ENCODE results near the gene ANKS3.

Gene ANKS3

DNA sequence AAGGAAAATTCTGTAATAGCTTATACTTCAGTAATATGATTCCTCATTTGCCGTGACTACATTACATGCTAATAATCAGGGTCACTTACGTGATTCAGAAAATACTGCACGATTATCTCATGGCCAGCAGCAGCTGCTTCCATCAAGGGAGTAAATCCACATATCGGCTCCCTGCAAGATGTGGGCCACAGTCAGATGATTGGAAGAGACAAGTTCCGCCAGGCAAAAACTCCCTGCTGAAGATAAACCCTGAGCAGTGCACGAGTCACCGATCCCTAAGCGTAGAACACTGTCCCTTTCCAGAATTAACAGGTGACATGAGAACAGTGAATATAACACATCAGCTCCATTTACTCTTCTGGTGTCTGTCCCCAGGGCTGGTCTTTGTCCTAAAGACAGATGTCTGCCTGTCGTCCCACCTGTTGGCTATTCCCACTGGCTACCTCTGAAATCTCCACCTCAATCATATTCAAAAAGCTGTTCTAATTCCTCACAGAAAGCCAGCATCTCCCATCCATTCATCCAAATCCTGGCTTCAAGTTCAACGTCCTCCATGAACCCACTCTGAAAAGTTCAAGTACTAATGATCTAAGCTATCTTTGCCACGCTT lies 9.3 kb downstream of the ANKS3 start:
- DNase-seq: no peak

DNA sequence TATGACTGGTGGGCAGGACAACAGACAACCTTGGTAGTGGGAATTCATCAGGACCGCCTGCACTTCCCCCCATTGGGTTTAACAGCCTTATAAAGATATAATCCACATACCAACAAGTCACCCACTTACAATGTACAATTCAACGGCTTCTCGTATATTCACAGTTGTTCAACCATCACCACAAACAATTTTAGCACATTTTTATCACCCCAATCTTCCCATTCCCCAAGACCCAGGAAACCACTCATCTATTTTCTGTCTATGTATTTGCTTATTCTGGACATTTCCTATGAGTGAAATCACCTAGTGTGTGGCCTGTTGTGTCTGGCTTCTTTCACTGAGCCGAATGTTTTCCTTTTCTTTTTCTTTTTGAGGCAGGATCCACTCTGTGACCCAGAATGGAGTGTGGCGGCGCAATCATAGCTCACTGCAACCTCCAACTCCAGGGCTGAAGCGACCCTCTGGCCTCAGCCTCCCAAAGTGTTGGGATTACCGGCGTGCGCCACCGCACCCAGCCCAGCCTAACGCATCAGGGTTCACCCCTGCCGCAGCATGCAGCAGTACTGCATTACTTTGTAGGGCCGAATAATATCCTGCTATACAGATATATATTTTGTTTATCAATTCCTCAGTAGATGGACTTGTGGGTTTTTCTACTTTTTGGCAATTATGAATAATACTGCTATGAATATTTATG lies 10.9 kb downstream of the ANKS3 start:
- no peak for DNase-seq

DNA sequence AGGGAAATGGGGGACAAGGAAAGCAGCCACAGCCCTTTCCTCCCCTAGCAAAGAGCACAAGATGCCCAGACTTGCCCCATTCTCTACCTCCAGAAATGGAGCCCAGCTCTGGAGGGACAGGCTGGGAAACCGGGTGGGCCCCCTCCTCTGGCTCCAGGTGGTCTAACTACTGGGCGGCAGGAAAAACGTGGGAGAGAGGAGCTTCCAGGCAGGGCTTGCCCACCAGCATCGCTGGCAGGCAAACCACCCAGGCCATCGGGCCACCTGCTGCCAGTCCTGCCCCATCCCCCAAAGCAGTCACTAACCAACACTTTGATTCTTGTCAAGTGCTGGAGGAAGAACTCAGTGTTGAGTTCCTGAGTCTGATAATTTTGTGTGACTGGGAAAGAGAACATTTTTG lies 15.6 kb downstream of the ANKS3 start:
- DNase-seq: no peak

DNA sequence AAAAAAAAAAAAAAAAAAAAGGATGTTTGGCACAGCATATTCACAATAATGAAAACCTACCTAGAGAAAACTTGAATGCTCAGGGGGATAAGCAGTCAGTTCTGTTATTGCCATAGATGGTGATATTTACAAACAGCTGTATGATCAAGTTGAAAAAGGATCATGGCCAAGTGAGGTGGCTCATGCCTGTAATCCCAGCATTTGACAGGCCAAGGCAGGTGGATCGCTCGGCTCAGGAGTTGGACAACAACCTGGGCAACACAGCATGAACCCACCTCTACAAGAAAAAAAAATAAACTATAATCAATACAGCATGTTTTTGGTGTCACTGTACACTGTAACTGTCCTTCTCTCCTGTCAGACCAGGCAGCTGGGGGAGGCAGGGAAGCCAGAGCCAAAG lies 19.1 kb downstream of the ANKS3 start:
- DNase-seq: no peak

DNA sequence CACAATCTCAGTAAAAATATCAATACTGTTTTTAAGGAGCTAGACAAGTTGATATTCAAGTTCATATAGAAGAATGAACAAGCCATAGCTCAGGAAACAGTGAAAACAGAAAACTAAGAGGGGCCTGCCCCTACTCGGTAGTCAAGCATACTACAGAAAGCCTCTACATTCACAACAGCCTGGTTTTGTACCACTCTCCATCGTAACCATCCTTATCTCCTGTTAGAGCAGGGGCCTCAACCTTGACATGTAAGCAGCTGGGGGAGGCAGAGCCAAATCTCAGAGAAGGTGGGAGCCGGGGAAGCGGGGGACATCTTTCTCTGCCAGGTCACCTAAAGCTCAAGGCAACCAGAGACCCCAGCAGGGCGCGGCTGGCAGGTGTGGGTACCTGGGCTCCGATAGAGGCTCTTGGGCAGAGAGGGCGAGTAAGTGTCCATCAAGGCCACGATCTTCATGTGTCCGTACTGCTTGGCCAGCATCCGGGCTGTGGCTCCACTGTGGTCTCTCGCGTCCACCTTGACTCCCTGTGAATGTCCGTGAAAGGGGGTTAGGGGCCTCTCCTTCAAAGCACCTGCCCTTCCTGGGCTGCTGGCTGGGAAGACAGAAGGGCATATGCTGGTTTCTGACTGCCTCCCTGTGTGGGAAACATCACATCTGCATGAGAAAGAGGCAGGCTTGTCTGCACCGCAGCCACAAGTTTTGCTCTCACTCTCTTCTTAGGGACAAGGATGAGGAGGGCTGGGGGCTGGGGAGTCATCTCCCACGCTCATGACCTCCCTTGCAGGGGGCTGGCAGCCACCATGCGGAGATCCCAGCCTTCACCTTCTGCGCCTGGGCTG lies 20.2 kb downstream of the ANKS3 start:
- DNase-seq: no peak

DNA sequence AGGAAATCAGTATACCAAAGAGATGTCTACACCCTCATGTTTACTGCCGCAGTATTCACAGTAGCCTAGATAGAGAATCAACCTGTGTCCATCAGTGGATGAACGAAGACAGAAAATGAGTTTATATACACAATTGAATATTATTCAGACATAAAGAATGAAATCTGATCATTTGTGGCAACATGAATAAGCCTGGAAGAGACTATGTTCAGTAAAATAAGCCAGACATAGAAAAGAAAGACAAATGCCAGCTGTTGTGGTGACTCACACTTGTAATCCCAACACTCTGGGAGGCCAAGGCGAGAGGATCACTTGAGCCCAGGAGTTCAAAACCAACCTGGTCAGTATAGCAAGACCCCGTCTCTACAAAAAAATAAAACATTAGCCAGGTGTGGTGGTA lies 24.6 kb downstream of the ANKS3 start:
- no peak for DNase-seq

DNA sequence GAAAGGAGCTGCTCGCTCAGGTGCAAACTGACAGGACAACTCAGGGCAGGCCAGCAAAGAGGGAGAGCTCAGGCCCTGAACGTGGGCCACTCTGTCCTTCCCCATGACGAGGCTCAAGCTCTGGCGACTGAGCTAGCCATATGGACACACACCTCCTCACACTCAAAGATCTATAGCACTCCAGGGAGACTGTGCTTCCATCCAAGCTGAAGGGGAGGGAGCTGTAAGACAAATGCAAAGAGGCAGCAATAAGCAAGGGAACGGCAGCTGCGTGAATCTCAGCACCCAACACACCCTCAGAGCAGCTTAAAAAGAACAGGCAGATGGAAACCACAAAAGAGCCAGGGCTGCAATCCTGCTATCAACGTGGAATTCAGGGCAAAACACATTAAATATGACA lies 27.2 kb downstream of the ANKS3 start:
- no peak for DNase-seq

DNA sequence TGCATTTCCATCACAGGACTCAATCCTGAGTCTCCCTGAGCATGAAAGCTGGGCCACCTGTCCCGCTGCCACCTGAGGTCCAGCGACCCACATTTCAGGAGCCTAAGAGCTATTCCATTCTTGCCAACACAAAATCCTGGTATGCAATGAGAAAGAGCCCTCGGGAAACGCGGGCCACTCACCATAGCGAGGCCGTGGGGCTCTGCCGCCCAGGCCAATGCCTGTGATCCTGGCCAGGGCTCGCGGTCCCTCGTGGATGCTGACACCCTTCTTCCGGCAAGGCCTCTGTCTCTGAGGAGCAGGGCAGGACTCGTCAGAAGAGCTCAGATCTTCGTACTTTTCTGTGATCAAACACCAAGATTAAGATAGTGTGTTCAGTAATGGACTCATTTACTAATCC lies 29.2 kb downstream of the ANKS3 start:
- DNase-seq: no peak

DNA sequence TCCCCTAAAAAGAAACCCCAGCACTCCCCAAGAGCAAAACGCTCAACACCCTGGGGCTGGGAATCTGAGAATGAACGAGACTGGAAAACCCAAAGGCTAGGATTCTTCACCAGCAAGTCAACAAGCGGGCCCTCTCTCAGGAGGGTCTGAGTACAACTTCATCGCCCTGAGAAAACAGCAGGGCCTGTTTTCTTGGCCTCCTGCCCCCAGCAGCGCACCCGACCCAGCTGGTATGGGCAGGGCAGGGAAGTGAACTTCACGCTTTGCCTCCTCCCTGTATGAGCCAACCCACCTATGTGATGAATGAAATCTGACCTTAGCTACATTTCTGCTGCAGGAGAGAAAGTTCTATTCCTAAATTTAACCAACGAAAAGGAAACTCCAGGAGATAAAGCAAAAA lies 29.6 kb downstream of the ANKS3 start:
- no peak for DNase-seq

DNA sequence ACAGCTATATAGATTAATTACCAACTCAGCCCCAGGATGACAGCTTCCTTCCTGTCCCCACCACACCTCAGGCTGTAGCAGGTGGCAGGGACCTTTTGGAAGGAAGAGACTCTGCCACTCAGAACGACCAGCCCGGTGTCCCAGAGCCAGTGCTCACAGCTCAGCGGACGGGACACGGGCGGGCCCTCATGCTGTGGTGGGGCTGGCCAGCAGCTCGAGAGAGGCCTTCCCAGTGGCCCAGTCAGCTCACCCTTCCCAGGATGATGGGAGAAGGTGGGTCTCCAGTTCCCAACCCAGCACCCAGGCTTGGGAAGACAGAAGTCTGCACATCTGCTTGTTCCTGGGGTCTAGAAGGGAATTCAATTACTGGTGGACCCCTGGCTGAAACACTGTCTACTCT lies 30.2 kb downstream of the ANKS3 start:
- DNase-seq: no peak

DNA sequence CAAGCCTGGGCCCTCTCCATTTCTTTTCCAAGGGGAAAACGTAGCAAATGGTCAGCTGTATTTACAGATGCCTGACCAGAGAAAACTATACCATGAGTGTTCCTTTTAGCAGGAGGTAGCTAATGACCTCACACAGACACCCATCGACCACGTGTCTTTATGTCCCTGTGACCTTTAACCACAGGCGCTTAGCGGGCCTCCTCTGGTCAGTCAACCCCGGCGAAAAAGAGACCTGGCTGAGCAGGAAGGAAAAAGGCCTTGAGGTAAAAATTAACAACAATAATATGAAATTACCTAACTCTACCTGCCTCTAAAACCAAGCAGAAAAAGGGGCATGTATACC lies 31.6 kb downstream of the ANKS3 start:
- DNase-seq: no peak

DNA sequence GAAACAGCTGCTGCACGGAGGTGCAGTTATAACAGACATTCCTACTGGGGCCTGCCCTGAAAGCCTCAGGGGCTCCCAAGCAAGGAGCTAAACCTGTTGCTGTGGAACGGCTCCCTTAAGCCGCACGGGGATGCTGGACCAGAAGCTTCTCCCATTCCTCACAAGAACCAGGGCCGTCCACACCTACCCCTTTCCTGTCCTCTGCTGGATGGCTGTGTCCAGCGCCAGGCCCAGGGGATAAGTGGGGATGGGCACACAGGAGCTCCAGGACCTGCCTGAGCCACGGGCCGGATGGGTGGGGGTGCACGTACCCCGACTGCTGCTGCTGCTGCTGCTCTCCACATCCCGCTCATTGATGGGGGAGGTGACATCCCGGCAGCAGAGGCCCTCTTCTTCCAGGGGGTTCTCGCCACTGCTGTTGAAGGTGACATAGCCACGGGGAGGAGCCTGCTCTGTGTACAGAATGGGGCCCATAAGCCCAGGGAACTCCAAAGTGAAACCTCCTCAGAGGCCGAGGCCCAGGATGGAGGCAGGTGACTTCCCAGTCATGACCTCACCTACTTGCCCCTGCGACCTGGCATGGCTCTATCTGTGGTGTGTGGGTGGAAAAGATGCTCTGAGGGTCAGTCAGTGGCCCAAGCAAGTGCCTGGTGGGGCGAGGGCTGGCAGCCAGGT lies 32.1 kb downstream of the ANKS3 start:
- DNase-seq: no peak

DNA sequence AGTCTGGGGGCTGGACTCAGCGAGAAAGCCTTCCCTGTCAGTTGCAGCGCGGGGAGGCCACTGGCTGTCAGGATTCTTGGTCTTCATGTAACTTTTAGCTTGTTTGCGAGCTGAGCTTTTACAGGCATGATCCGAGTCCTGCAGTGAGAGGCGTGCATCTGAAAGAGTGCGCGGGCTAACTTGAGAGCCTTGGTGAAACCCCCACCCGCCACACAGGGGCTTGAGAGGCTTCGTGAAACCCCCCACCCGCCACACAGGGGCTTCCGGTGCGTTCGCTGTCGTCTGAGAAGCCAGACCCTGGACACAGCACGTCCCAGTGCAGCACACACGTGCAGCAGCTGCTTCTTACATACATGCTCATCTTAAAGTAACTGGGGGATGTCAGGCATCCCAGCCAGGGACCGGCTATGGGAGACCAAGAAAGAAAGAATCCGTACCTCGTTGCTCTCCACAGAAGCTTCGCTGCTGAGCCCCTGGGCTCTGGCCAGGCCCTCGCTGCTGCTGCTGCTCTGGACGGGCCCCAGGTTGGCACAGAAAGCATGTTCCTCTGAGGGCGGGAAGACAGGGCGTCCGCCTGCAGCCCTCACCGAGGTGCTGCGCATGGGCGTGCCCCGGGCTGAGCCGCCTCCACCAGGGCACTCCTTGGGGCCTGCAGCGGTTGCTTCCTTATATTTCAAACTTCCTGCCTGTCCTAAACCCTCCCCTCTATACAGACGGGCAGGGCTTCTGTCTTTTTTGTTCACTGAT lies 32.9 kb downstream of the ANKS3 start:
- DNase-seq: no peak

DNA sequence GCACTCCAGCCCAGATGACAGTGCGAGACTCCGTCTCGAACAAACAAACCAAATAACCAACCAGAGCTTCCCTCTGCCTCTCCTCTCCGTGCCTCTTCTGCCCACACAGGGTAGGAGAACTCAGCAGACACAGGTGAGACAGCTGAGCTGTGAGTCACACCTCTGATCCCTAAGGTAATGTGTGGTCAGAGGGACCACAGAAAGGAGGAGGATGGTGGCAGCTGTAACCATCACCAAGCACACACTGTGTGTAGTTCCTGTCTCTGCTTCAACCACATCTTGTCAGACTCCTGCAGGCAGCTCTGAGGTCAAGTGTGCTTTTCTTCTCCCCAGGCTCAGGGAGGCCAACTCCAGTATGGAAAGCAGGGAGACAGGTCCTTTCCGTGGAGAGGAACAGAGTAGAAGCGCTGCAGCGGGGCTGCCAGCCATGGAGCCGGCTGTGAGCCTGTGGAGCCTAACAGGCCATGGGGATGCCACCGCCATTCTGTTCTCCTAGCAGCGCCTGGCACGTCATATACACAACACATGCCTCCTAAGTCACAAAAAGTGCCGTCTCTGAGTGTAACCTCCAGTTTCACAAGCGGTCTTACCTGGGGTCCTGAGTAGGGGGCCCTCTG lies 33.6 kb downstream of the ANKS3 start:
- no peak for DNase-seq

DNA sequence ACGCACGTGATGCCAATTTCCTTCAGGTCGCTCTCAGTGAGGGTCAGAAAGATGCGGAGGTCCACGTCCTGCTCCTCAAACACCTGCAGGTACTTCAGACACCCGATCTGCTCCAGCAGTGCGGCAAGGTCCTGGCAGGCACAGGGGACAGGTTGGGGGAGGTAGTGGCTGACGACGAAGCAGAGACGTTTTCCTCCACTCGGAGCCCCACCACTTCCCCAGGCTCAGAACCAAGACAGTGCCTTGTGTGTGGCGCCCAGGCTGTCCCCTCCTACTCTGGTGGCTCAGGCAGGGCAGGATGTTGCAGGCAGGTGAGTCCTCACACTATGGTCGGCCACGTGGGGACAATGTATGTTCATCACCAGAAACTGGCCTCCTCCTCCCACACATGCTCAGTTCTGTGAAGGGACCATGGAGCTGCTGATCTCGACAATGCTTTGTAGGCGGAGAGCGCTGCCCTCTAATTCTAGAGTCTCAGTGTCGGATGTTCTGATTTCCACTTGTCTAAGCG lies 35.0 kb downstream of the ANKS3 start:
- DNase-seq: no peak

DNA sequence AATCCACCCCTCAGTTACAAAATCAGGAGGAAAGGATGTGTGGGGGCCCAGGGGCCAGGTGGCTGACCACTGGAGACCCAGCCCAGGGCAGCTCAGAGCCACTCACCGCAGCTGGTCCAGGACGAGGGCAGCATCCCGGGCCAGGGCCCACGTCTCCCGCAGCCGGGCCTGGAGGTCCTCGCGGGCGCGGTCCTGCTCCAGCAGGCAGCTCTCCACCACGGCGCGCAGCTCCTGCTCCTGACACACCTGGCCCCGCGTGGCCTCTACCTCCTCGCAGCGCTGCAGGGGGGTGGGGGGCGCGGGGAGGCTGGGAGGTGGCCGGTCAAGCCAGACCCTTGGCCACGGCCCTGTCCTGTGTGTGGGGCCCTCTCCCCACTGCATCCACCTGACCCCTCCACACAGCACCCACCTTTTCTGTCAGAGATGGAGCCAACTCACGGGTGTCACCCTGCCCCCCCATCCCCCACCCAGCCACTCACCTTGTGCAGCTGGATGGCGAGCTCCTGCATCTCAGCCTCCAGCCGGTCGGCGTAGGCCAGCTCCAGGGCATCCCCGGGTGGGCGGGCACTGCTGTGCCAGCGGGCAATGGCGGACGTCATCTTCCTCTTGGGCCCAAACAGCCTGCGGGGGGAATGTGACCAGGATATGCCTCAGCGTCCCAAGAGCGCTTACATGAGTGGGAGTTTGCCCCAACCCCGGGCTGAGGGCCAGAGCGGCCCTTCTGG lies 35.6 kb downstream of the ANKS3 start:
- no peak for DNase-seq

DNA sequence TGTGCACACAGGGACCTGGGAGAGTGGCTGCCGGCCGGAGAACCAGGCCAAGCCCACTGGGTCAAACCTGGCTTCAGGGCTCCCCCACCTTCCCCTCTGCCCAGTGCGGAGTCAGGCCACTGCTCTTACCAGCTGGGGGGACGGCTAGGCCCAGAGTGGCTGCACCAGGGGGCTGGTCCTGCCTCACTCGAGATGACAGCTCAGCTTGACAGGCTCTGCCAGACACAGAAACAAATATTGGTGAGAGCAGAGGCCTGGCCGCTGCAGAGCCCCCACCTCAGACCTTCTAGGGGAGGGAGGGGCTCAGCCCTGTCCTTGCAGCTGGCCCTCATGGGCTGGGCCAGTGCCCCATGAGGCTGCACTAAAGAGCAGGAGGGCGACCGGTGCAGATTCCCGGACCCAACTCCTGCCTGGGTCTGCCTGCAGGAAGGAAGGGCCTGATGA lies 36.2 kb downstream of the ANKS3 start:
- DNase-seq: no peak

DNA sequence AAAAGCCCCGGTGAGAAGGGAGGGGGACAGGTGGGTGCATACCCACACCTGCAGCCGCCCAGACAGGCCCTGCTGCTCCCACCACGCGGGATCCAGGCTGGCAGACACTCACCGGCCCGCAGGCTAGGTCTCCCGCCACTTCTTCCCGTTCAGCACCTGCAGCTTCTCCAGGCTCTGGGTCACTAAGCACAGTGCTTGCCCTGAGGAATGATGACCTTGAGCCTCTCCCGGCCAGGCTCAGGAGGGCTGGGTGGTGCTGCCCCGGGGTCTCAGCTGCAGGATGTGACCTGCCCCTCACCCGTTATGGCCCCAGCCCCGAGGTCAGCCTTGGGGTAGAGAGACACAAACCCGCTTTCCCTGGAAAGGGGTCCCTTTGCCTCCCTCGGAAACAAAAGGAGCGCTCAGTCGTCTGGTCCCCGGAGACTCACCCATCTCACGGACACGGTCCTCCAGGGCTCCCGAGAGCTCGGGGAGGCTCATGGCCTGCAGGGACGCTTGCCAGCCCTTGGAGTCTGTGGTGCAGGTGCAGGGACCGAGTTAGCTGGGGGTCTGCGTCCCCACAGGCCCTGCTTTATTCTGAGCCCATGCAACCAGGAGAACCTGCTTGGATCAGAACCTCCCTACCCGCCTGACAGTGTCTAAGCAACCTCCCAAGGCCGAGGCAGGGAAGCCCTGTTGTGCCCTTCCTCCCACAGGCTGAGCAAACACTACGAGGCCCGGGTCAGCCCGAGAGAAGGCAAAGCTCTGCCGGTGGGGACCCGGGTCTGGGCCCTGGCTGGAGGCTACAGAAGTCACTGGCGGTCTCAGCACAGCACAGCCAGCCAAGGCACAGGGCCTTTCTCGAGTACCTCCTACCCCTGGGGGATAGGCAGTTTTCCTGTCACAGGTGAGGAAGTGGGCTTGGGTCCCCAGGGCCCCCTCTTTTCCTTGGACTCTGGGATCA lies 36.9 kb downstream of the ANKS3 start:
- no peak for DNase-seq

DNA sequence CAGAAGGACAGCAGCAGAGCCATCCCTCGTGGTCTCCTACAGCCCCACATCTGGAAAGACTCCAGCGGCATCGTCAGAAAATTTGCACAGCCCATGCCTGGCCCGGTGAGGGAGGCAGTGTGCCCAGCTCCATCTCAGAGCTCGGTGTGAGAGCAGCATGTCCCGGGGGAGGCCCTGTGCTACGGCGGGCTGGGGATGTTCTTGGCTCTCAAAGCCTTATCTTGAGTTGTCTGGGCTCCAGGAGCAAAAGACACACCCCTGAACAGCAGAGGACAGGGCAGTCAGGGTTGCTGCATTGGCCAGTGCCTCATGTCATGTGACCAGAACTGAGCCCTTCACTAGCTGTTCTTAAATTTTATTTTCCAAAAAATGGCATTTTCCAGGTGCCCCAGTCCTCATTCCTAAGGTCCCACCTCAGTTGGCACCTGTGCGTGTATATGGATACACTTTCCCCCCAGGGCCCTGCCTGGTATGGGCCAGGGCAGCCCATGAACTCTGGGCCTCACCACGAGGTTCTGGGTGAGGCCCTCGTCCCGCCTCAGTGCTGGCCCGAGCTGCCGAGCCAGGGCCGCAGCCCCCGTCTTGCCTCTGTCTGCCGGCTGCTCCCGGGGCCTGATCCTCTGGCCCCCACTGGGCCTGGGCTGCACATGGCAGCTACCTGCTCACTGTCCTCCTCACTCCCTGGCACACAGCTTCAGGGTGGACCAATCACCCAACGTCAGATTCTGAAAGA lies 37.7 kb downstream of the ANKS3 start:
- no peak for DNase-seq

Measured in activated CD4-positive, alpha-beta T cell treated with anti-CD3 and anti-CD28 coated beads, Interleukin-2, amount 50 U/mL, for 48 hours (primary cell).